Measurements from ENCODE around the gene NTSR1. TPM values are rescaled to one million over a fixed set of nuclear protein-coding genes. Genes with fewer than 3 reads are reported as not detected.

Gene NTSR1
- total and polyA plus RNA-seq, 2 of the 8 experiments (the other 6 are each of a cell fraction or from before 2014, with no cell fraction given) = 0.53 to 0.89 TPM

DNA sequence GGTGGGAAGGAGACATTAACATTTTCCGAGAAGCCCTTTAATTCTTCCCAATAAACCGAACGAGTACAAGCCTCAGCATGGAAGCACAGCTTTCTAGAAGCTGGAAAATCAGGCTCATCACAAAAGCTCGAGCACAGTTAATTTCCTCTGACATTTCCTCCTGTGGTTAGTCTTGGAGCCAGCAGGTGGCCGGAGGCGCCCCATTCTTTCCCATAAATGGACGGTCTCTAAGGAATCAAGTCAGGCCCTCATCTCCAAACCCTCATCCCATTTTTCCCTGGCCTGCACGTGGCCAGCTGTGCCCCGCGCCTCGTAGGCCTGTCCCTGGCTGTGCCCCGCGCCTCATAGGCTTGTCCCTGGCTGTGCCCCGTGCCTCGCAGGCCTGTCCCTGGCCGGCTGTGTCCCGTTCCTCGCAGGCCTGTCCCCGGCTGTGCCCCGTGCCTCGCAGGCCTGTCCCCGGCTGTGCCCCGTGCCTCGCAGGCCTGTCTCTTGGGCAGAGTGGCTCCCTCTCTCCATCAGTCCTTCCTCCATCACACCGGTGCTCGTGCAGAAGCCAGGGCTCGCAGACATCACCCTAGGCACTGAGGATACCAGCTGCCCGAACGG lies 19.7 kb upstream of the NTSR1 start:
- no peak overlapping the region for H2AK5ac ChIP-seq (ENCODE audit: low read depth, low read length)
- no peaks in the 10 kb centered on the region for H3K79me1 ChIP-seq (ENCODE audit: low read depth, low read length)
- no peak for TF ChIP-seq BACH1 (IDR thresholded peaks at IDR 0.05; ENCODE audit: low read length)
- TF ChIP-seq MAFK (IDR thresholded peaks at IDR 0.05; ENCODE audit: low read depth, low read length) = no peak
- H3K4me1 ChIP-seq (replicated peaks in 1 of 4; ENCODE audit: control insufficient read depth in 3 of 4, insufficient read depth in 4 of 4, low read length in 3 of 4) = peaks cover 0 to 3% (median 0%) of the 10 kb centered on the region in 4 experiments; a peak in 2 of 7 replicates
- no peak overlapping the region for H2BK5ac ChIP-seq (ENCODE audit: low read depth, low read length)
- H3K23ac ChIP-seq (ENCODE audit: insufficient read length) = no peak overlapping the region
- ChIA-PET POLR2A (ENCODE audit: partially characterized antibody) (interaction anchor here (1.6 kb wide), 1 partner anchor 11 kb away, joined by 7 read pairs; no protein-coding TSS in a partner anchor), CTCF (ENCODE audit: partially characterized antibody) (interaction anchor here (0.7 to 4.6 kb wide), 15 partner anchors 9 to 286 kb away, joined by 3 to 34 read pairs (median 5); partner anchors contain the start of gene NTSR1)
- H3K4me2 ChIP-seq (ENCODE audit: insufficient read depth in 1 of 2, low read depth in 2 of 2, low read length in 2 of 2) = no peak overlapping the region
- H3K79me2 ChIP-seq (ENCODE audit: control insufficient read depth in 1 of 2, insufficient read depth in 2 of 2, low read length in 2 of 2) = no peaks in the 10 kb centered on the region
- WGBS, 2 experiments (ENCODE audit: extremely low coverage in 1 of 2, insufficient coverage in 1 of 2, insufficient read length in 1 of 2, insufficient replicate concordance in 2 of 2, low coverage in 1 of 2, low lambda C conversion rate in 2 of 2, missing lambda C conversion rate in 1 of 2) = 90% methylated on average over 23 of the region's 29 CpGs; no CpG with 5 or more reads in 1 of the 2 experiments
- no peak overlapping the region for H3K9ac ChIP-seq (replicated peaks in 1 of 4; ENCODE audit: extremely low read depth in 1 of 4, low read depth in 3 of 4, low read length in 3 of 4)
- no peak overlapping the region for H2BK12ac ChIP-seq (ENCODE audit: low read depth, low read length)
- no peaks in the 10 kb centered on the region for H3K23me2 ChIP-seq (ENCODE audit: low read depth, low read length)
- H2BK20ac ChIP-seq (ENCODE audit: low read length) = no peak overlapping the region
- no peak overlapping the region for H3K18ac ChIP-seq (ENCODE audit: extremely low read depth, low read length)
- no peak overlapping the region for H4K5ac ChIP-seq (ENCODE audit: insufficient read length, low read depth, low read length)
- peak overlapping the region; percentile 83; the same call in 1 of the 2 replicates for H4K8ac ChIP-seq (ENCODE audit: extremely low read depth, insufficient read depth, low read length)
- DNase-seq (ENCODE audit: low read depth in 1 of 2, low spot score in 2 of 2) (no peak), FAIRE-seq (no peak)
- no peaks in the 10 kb centered on the region for H3K36me3 ChIP-seq (ENCODE audit: control insufficient read depth in 2 of 4, insufficient read depth in 4 of 4, low read length in 3 of 4)
- H2BK120ac ChIP-seq (replicated peaks; ENCODE audit: low read depth, low read length) = no peak overlapping the region
- H3K56ac ChIP-seq (replicated peaks; ENCODE audit: insufficient read length, low read depth, low read length) = no peak overlapping the region
- no peak overlapping the region for H3K14ac ChIP-seq (ENCODE audit: insufficient read length)
- H3K4me3 ChIP-seq (ENCODE audit: extremely low read depth in 1 of 4, insufficient read depth in 2 of 4, low read depth in 3 of 4, low read length in 4 of 4) = no peak overlapping the region
- H3K4ac ChIP-seq (replicated peaks; ENCODE audit: insufficient read length, low read depth, low read length) = no peak overlapping the region
- no peak overlapping the region for H2AFZ ChIP-seq (ENCODE audit: low read length)
- H4K20me1 ChIP-seq (replicated peaks in 1 of 2; ENCODE audit: control insufficient read depth in 1 of 2, insufficient read depth in 2 of 2, low read length in 2 of 2) = no peaks in the 10 kb centered on the region
- no peak overlapping the region for H3K27ac ChIP-seq (ENCODE audit: low read depth, low read length)
- no peaks in the 10 kb centered on the region for H3K9me3 ChIP-seq (ENCODE audit: insufficient read depth in 2 of 2, low read depth in 1 of 2, low read length in 1 of 2)
- no peak overlapping the region for H2BK15ac ChIP-seq (ENCODE audit: low read length)
- H4K91ac ChIP-seq (replicated peaks; ENCODE audit: insufficient read length, low read length) = no peak overlapping the region
- no peaks in the 10 kb centered on the region for H3K27me3 ChIP-seq (replicated peaks in 1 of 4; ENCODE audit: control insufficient read depth in 3 of 4, extremely low read depth in 1 of 4, insufficient read depth in 3 of 4, low read length in 3 of 4)
